IMR-90 (cell line): ENCODE results near the gene HS3ST1. TPM values are rescaled to one million over a fixed set of nuclear protein-coding genes. Genes with fewer than 3 reads are reported as not detected.
"Not testable (repeated sequence)": the region's sequence is repeated elsewhere in the genome, so short reads cannot be mapped to it uniquely, and the experiment has no call there.

Experiments
- ATAC-seq: fragments of 200-7000 bp; cut with Tn5 transposase; 2 replicates; pipeline ENCODE4 v1.9.1; 2020; ENCODE audit warnings: low read depth, mild to moderate bottlenecking, moderate library complexity
- BruUV-seq: library from RNA; stranded (reverse); fragments of 400-500 nt; replicated peaks from 2 replicates; lab custom pipeline; 2021; lab: Mats Ljungman, UMichigan
- CTCF ChIA-PET: fragments of 300-600 bp; formaldehyde crosslinking; extraction: SDS; loops from one replicate; lab custom pipeline; 2021; ENCODE audit warnings: antibody characterized with exemption; lab: Yijun Ruan, JAX
- POLR2A ChIA-PET: fragments of 300-600 bp; sonication (Branson Sonifier 250); formaldehyde crosslinking; loops from one replicate; lab custom pipeline; 2022; ENCODE audit warnings: antibody characterized with exemption; ENCODE audit not compliant: unreplicated experiment; lab: Charles Lee
- DNase-seq: peaks from one replicate; pipeline ENCODE4 v3.0.0; 2013
- H2AFZ ChIP-seq: replicated peaks from 2 replicates; pipeline ENCODE3; 2013; ENCODE audit warnings: low read length, mild to moderate bottlenecking; ENCODE audit not compliant: poor library complexity
- H2AK5ac ChIP-seq: 2 replicates; pipeline ENCODE4 v1.6.1; 2013; ENCODE audit warnings: low read depth, low read length, inconsistent platforms
- H2AK9ac ChIP-seq: replicated peaks from 2 replicates; pipeline ENCODE3; 2013; ENCODE audit warnings: mild to moderate bottlenecking, low read depth, low read length, moderate library complexity; ENCODE audit not compliant: poor library complexity
- H2BK120ac ChIP-seq: 2 replicates; pipeline ENCODE4 v1.6.1; 2013; ENCODE audit warnings: low read depth, low read length, inconsistent platforms
- H2BK15ac ChIP-seq: 3 replicates; pipeline ENCODE4 v1.6.1; 2013; ENCODE audit warnings: low read depth, low read length, inconsistent platforms
- H2BK20ac ChIP-seq: 2 replicates; pipeline ENCODE4 v1.6.1; 2013; ENCODE audit warnings: low read depth, mild to moderate bottlenecking, inconsistent platforms, low read length, moderate library complexity
- H2BK5ac ChIP-seq: 2 replicates; pipeline ENCODE4 v1.6.1; 2013; ENCODE audit warnings: mild to moderate bottlenecking, low read depth, low read length, inconsistent platforms; ENCODE audit not compliant: poor library complexity, severe bottlenecking
- H3K14ac ChIP-seq: replicated peaks from 2 replicates; pipeline ENCODE4 v1.6.1; 2013; ENCODE audit warnings: low read depth, low read length, inconsistent platforms
- H3K18ac ChIP-seq: 2 replicates; pipeline ENCODE4 v1.6.1; 2013; ENCODE audit warnings: low read depth, low read length, control low read depth
- H3K23ac ChIP-seq: 2 replicates; pipeline ENCODE4 v1.6.1; 2013; ENCODE audit warnings: low read depth, low read length, inconsistent platforms
- H3K27ac ChIP-seq: 2 replicates; pipeline ENCODE4 v1.5.1; 2013; ENCODE audit warnings: mild to moderate bottlenecking, control low read depth, low read length; ENCODE audit not compliant: insufficient read depth
- H3K27me3 ChIP-seq: 2 replicates; pipeline ENCODE4 v1.6.1; 2013; ENCODE audit warnings: low read length; ENCODE audit not compliant: control insufficient read depth, insufficient read depth
- H3K36me3 ChIP-seq: 2 replicates; pipeline ENCODE4 v1.6.1; 2013; ENCODE audit warnings: low read length, mixed read lengths; ENCODE audit not compliant: control insufficient read depth, insufficient read depth
- H3K4ac ChIP-seq: 2 replicates; pipeline ENCODE4 v1.6.1; 2013; ENCODE audit warnings: low read depth, low read length, inconsistent platforms
- H3K4me1 ChIP-seq: 2 replicates; pipeline ENCODE4 v1.6.1; 2013; ENCODE audit warnings: low read length, mixed read lengths; ENCODE audit not compliant: control insufficient read depth, insufficient read depth
- H3K4me2 ChIP-seq: 2 replicates; pipeline ENCODE4 v1.6.1; 2013; ENCODE audit warnings: low read depth, mild to moderate bottlenecking, control low read depth, low read length, moderate library complexity
- H3K4me3 ChIP-seq: 2 replicates; pipeline ENCODE4 v1.5.1; 2013; ENCODE audit warnings: low read depth, mild to moderate bottlenecking, control low read depth, low read length, moderate library complexity; ENCODE audit not compliant: insufficient read depth
- H3K56ac ChIP-seq: 2 replicates; pipeline ENCODE4 v1.6.1; 2013; ENCODE audit warnings: low read length, inconsistent platforms; ENCODE audit not compliant: insufficient read depth; ENCODE audit errors: extremely low read depth
- H3K79me1 ChIP-seq, 2 experiments: 2 replicates each; pipeline ENCODE4 v1.6.1; 2013; ENCODE audit warnings: low read length in 2 of 2, inconsistent platforms in 1 of 2, low read depth in 1 of 2
- H3K9ac ChIP-seq: 2 replicates; pipeline ENCODE4 v1.6.1; 2013; ENCODE audit warnings: low read depth, low read length, control low read depth
- H3K9me1 ChIP-seq: 2 replicates; pipeline ENCODE4 v1.6.1; 2013; ENCODE audit warnings: low read length, inconsistent platforms; ENCODE audit not compliant: insufficient read depth
- H3K9me3 ChIP-seq: 2 replicates; pipeline ENCODE4 v1.6.1; 2013; ENCODE audit warnings: low read length; ENCODE audit not compliant: control insufficient read depth, insufficient read depth
- H4K20me1 ChIP-seq: 2 replicates; pipeline ENCODE4 v1.6.1; 2013; ENCODE audit warnings: low read length, inconsistent platforms; ENCODE audit not compliant: insufficient read depth
- H4K5ac ChIP-seq: 2 replicates; pipeline ENCODE4 v1.6.1; 2013; ENCODE audit warnings: mild to moderate bottlenecking, low read depth, low read length, control low read depth
- H4K8ac ChIP-seq, 2 experiments: 2 replicates each; pipeline ENCODE4 v1.6.1; 2013; ENCODE audit warnings: low read depth in 2 of 2, low read length in 2 of 2, control low read depth in 1 of 2, inconsistent platforms in 1 of 2
- H4K91ac ChIP-seq: 2 replicates; pipeline ENCODE4 v1.6.1; 2013; ENCODE audit warnings: low read depth, low read length, inconsistent platforms; ENCODE audit not compliant: insufficient read depth
- BHLHE40 ChIP-seq: fragments of 150-350 bp; IDR thresholded peaks from 2 replicates; pipeline ENCODE4 v1.6.1; 2016; ENCODE audit warnings: mild to moderate bottlenecking, low read depth, low read length
- MXI1 ChIP-seq: IDR thresholded peaks from 2 replicates; pipeline ENCODE4 v1.6.1; 2012; ENCODE audit warnings: low read depth, mild to moderate bottlenecking, low read length, moderate library complexity, borderline replicate concordance
- POLR2A ChIP-seq: IDR thresholded peaks from 2 replicates; pipeline ENCODE4 v1.6.1; 2012; ENCODE audit warnings: mild to moderate bottlenecking, low read depth, low read length
- RFX5 ChIP-seq: IDR thresholded peaks from 2 replicates; pipeline ENCODE4 v1.8.0; 2012; ENCODE audit warnings: low read depth, mild to moderate bottlenecking, low read length, moderate library complexity
- WGBS, 2 experiments: methylation state at CpG; one replicate each; pipeline versions ENCODE4 v1.1.5 to v1.1.7; 2013; ENCODE audit warnings: missing lambda C conversion rate in 2 of 2; ENCODE audit not compliant: insufficient read length in 1 of 2; ENCODE audit errors: extremely low coverage in 2 of 2; 5-methylcytosine and 5-hydroxymethylcytosine counted together
- dilution Hi-C: fragments of 300-500 bp; cut with HindIII; formaldehyde crosslinking; loops from one replicate; pipeline ENCODE4 v1.14.3; 2018; ENCODE audit warnings: low sequenced_read_pairs; ENCODE audit not compliant: unreplicated experiment
- in situ Hi-C: fragments of 300-500 bp; cut with MboI; formaldehyde crosslinking; loops from 3 replicates; pipeline ENCODE4 v1.14.3; 2019; ENCODE audit warnings: low sequenced_read_pairs, inconsistent platforms, mixed read lengths
- intact Hi-C: fragments of 100-400 bp; cut with micrococcal nuclease; formaldehyde crosslinking; loops from 2 replicates; pipeline ENCODE4 v1.10.0; 2022
- polyA plus RNA-seq, 3 experiments: library from polyadenylated mRNA; depleted of rRNA; stranded (reverse); fragments of >200 nt; gene quantifications; 2 replicates each; pipeline ENCODE4 v1.2.3, GENCODE V29; 2012; ENCODE audit warnings: low replicate concordance in 1 of 3
- total RNA-seq: library from RNA; depleted of rRNA; stranded (reverse); fragments of >200 nt; gene quantifications from 2 replicates; pipeline ENCODE4 v1.2.3, GENCODE V29; 2012

HS3ST1 gene
- total and polyA plus RNA-seq, 2 of the 4 experiments (the other 2 are of a cell fraction): 0.09 TPM; not detected in 1

GRCh38 chr4:11393551-11393950 is 35.1 kb downstream of the HS3ST1 start:
- BruUV-seq: no TSS peak
- H2BK120ac ChIP-seq: no peak overlapping the region
- dilution Hi-C loops: no loop called here
- no peaks in the 10 kb centered on the region for H3K27me3 ChIP-seq
- no peak overlapping the region for H2AK9ac ChIP-seq
- no peak overlapping the region for H3K4me3 ChIP-seq
- no peaks in the 10 kb centered on the region for H3K36me3 ChIP-seq
- no peak overlapping the region for H3K18ac ChIP-seq
- no peak overlapping the region for H4K8ac ChIP-seq
- DNase-seq (no peak), ATAC-seq (no peak)
- no peak overlapping the region for H2BK15ac ChIP-seq
- H4K5ac ChIP-seq: no peak overlapping the region
- no peaks in the 10 kb centered on the region for H3K4me1 ChIP-seq
- H2BK20ac ChIP-seq: no peak overlapping the region
- no peak overlapping the region for H2BK5ac ChIP-seq
- in situ Hi-C loops: no loop called here
- no peaks in the 10 kb centered on the region for H3K79me1 ChIP-seq
- ChIA-PET POLR2A (no interaction called here), CTCF (no interaction called here)
- no peak overlapping the region for H3K27ac ChIP-seq
- H4K20me1 ChIP-seq: no peaks in the 10 kb centered on the region
- no peak overlapping the region for H3K14ac ChIP-seq
- intact Hi-C loops: no loop called here
- no peak overlapping the region for H2AFZ ChIP-seq
- H4K91ac ChIP-seq: no peak overlapping the region
- no peaks in the 10 kb centered on the region for H3K9me1 ChIP-seq
- no peak overlapping the region for H3K56ac ChIP-seq
- H2AK5ac ChIP-seq: no peak overlapping the region
- TF ChIP-seq MXI1 (no peak), POLR2A (no peak), BHLHE40 (no peak), RFX5 (no peak)
- H3K9me3 ChIP-seq: peaks cover 2% of the 10 kb centered on the region; the same call in 1 of the 2 replicates
- WGBS, 2 experiments: 100% methylated on average over 1 of the region's 2 CpGs; no CpG with 5 or more reads in 1 of the 2 experiments
- no peak overlapping the region for H3K9ac ChIP-seq
- H3K4me2 ChIP-seq: no peak overlapping the region
- no peak overlapping the region for H3K23ac ChIP-seq
- H3K4ac ChIP-seq: no peak overlapping the region

GRCh38 chr4:11384072-11384471 is 44.6 kb downstream of the HS3ST1 start:
- H3K23ac ChIP-seq, H3K36me3 ChIP-seq, H4K8ac ChIP-seq, DNase-seq, H3K4me1 ChIP-seq, H3K27ac ChIP-seq, in situ Hi-C loops, H4K5ac ChIP-seq, H3K18ac ChIP-seq, H3K14ac ChIP-seq, H2AK5ac ChIP-seq, H3K9me3 ChIP-seq, POLR2A ChIA-PET, H2BK20ac ChIP-seq, H2AK9ac ChIP-seq, dilution Hi-C loops, BruUV-seq, H3K4ac ChIP-seq, H3K4me2 ChIP-seq, intact Hi-C loops, H3K9ac ChIP-seq, H2AFZ ChIP-seq, H4K91ac ChIP-seq, H2BK5ac ChIP-seq, H2BK15ac ChIP-seq, H3K56ac ChIP-seq, H2BK120ac ChIP-seq, H3K79me1 ChIP-seq, H3K27me3 ChIP-seq, H3K9me1 ChIP-seq, CTCF ChIA-PET, ATAC-seq, H4K20me1 ChIP-seq, H3K4me3 ChIP-seq: not testable (repeated sequence)
- no CpG with 5 or more reads among the region's 15 CpGs for WGBS, 2 experiments
